ENCODE data around the gene ESM1.

DNA sequence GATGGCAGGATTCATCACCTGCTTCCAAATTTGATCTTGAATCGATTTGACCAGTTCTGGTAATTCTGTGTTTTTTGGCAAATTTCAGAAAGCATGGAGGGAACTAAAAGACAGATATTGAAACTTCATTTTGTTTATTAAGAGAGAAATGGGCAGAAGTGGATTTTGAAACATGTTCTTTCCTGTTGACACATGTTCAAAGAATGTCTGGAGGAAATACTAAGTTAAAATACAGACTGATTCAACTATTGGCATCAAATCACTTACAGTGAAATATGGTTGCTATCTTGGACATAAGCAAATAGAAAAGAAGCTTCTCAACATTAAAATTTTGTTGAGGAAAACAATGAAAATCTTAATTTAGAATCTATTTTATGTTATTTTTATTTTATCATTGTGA is 19.3 kb upstream of the ESM1 start:
- TF ChIP-seq, protein P1, sequence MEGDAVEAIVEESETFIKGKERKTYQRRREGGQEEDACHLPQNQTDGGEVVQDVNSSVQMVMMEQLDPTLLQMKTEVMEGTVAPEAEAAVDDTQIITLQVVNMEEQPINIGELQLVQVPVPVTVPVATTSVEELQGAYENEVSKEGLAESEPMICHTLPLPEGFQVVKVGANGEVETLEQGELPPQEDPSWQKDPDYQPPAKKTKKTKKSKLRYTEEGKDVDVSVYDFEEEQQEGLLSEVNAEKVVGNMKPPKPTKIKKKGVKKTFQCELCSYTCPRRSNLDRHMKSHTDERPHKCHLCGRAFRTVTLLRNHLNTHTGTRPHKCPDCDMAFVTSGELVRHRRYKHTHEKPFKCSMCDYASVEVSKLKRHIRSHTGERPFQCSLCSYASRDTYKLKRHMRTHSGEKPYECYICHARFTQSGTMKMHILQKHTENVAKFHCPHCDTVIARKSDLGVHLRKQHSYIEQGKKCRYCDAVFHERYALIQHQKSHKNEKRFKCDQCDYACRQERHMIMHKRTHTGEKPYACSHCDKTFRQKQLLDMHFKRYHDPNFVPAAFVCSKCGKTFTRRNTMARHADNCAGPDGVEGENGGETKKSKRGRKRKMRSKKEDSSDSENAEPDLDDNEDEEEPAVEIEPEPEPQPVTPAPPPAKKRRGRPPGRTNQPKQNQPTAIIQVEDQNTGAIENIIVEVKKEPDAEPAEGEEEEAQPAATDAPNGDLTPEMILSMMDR (IDR thresholded peaks at IDR 0.05; ENCODE audit: low read depth, low read length, poor library complexity, severe bottlenecking): no peak
- TF ChIP-seq EZH2phosphoT487 (IDR thresholded peaks at IDR 0.05; ENCODE audit: borderline replicate concordance, low read length): no peak

Measured in DOHH2 (cell line).